GM18867 (cell line): Measurements from ENCODE around the gene ERICH6B.

ENCODE experiments used
- ATAC-seq: cut with Tn5 transposase; IDR thresholded peaks from one replicate; pipeline ENCODE4 v1.9.1; 2021; ENCODE audit warnings: mild to moderate bottlenecking, moderate library complexity; ENCODE audit not compliant: unreplicated experiment

Gene ERICH6B

GRCh38 chr13:45602183-45603170, 13.1 kb downstream of the ERICH6B start:
- ATAC-seq = no peak

DNA sequence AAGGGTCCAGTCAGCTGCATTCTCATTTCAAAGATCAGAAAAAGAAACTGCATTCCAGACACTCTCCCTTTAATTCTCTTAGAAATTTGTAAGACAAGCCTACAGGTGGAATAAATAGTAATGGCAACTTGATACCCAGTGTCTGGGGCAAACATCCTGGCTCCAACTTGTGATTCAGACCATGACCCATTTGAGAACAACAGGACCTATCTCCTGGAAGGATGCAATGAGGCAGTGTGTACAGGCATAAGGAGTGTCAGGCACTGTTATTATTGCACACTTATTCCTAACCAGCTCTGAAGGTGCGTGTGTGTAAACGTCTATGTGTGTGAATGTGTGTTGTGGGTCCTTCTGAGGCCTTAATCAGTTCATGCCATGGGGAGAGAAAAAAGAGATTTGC, 13.9 kb downstream of the ERICH6B start:
- ATAC-seq = no peak

DNA sequence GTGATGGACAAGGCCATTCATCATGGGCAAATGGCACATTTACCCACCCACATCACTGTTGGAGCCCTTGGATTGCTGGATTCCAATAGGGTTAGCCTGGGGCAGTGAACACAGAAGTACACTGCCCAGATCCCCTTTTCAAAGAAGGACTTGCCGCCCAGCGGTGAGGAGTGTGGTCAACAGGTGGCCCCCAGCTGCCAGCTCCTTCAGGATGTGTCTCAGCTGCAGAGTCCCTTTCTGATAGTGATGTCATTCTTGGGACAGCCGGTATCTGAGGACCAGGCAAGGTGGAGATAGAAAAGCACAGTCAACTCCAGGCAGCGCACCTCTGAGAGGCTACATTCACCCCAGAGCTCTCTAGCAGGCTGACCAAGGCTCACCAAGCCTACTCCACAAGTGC, 16.9 kb downstream of the ERICH6B start:
- ATAC-seq = no peak

DNA sequence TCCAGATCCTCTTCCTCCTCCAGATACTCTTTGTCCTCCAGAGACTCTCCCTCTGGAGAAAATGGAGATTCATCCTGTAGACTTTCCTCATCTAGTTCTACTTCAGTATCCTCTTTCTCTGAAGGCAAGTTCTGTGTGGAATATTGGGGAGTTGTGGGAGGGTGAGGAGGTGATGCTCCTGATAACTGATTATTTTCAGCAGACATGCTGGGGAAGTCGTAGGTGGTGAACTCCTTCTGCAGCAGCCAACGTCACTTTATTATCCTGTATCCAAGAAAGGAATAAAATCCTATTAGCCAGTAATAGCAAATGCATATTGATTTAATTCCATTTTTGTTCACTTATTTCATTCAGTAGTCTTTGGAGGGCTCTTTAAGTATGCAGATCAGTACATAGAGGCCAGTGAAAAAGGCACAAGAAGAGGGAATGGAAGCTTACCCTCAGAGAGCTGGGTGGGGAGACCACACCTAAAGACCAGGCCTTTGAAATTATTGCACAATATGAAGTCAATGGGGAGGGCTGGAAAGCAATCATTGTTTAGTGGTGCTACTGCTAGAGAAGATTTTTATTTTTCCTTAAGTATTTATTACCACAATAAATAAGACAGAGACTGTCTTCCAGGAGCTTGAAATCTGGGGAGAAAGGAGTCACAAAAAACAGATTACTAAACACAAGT, 18.6 kb downstream of the ERICH6B start:
- ATAC-seq = no peak

- ATAC-seq = no peak
Measured at GRCh38 chr13:45595965-45596364, 19.6 kb downstream of the ERICH6B start.

GRCh38 chr13:45594764-45595163, 20.8 kb downstream of the ERICH6B start:
- no peak for ATAC-seq

- no peak for ATAC-seq
Measured at GRCh38 chr13:45594227-45594626, 21.3 kb downstream of the ERICH6B start.

DNA sequence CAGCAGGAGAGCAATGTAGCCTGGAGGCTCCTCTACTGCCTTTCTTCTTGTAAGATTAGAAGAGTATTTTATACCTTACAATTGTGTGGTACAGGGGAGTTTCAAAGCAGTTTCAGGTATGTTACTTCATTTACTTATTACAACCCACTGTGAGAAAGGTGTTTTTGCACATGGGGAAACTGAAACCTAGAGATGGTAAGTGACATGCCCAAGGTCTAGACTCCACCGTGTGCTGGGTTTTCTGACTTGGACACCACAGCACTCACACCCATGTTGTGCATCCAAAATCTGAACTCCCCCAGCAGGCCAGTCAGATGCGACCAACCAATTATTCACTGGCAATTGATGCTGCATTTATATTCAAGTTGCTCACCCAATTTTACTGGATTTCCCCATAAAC, 22.8 kb downstream of the ERICH6B start:
- no peak for ATAC-seq

- ATAC-seq = no peak
Measured at GRCh38 chr13:45590066-45590465, 25.5 kb downstream of the ERICH6B start.

- ATAC-seq = no peak
Measured at GRCh38 chr13:45587897-45588296, 27.6 kb downstream of the ERICH6B start.

DNA sequence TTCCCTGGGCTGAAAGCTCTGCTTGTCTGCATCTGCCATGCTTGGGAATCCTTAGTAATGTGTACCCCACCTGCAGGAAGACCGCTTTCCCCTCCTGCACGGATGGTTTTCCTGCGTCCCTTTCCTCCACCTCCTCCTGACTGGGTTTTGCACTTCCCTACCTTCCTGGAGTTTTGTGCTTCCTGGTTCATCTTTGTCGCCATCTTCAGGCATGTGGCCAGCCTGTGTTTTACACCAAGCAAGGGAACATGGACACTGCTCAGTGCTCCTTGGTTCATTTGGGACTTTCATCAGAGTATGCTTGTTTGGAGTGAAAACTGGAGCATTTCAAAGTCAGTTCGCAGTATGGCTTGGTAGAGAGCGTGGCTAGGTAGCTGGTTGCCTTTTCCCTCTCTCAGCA, 30.7 kb downstream of the ERICH6B start:
- ATAC-seq = no peak

GRCh38 chr13:45582408-45583076, 33.0 kb downstream of the ERICH6B start:
- no peak for ATAC-seq

DNA sequence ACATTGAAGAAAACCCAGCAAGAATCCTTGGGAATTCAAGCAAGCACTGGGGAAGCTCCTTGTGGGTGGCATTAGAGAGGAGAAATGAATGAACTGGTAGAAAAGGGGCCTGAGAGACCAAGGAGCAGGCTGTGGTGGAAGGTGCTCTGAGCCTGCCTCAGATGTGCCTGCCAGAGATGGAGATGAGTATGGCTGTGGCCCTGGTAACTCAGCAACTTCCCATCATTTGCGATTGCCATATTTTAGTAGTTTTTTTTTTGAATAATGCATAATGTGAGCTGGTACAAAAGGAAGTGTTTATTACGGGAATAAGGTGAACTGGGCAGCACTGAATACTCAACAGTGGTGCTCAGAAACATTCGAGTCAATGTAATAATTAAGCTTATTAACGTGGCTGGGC, 39.1 kb downstream of the ERICH6B start:
- ATAC-seq = no peak

DNA sequence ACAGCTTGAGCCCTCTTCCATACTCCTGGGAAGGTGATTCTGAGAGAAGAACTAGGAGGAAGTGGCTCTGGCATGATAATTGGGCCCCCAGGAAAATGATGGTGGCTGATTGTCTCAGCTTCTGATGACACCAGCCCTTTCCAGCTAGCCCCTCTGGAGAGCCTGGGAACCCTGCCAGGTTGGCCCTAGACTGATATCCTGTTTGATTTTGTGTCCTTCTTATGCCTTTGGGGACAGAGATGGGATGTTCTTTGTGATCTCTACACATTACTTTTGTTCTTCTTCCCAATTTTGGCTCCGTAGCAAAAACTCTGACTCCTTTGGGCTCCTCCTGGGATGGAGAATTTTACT, 39.7 kb downstream of the ERICH6B start:
- no peak for ATAC-seq

DNA sequence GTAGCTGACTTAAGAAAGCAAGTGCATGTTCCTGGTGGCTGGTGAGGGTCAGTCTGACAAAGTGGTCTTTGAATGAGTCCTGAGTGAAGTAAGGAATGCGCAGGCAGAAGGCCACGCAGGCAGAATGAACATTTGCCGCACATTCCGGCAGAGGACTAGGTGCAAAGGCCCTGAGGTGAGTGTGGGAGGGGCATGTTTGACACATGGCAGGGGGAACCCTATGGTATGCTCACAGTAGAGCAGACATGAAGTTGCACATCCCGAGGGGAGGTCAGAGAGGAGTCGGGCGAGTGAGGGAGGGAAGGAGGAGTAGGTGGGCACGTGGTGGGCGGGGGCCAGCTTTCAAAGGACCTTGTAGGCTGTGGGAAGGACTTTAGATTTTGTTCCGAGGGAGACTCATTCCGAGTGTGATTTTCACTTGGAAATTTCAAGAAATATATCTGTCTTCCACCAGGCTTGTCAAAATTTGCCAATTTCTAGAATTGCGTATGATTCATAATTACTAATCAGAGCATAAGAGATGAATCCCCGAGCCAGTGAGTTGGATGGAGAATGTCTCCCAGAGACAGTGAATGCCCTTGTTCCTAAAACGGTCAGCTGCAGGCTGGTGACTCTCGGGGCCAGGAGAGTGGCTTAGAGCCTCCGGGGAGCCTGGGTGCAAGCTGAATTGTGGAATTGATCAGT, 40.3 kb downstream of the ERICH6B start:
- no peak for ATAC-seq

DNA sequence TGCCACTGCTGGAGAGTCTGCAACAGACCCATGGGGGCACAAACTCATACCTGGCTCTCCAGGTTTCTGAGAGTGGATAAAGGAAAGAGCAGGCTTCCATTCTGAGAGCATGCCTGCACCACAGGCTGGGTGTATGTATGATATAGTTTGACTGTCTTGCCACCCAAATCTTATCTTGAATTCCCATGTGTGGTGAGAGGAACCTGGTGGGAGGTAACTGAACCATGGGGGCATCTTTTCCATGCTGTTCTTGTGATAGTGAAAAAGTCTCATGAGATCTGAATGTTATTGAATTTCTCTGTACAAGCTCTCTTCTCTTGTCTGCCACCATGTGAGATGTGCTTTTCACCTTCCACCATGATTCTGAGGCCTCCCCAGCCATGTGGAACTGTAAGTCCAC, 50.2 kb downstream of the ERICH6B start:
- no peak for ATAC-seq

GRCh38 chr13:45564133-45564776, 51.3 kb downstream of the ERICH6B start:
- no peak for ATAC-seq

- no peak for ATAC-seq
Measured at GRCh38 chr13:45554604-45555109, 60.9 kb downstream of the ERICH6B start.

- ATAC-seq = no peak
Measured at GRCh38 chr13:45548281-45548680, 67.3 kb downstream of the ERICH6B start.

DNA sequence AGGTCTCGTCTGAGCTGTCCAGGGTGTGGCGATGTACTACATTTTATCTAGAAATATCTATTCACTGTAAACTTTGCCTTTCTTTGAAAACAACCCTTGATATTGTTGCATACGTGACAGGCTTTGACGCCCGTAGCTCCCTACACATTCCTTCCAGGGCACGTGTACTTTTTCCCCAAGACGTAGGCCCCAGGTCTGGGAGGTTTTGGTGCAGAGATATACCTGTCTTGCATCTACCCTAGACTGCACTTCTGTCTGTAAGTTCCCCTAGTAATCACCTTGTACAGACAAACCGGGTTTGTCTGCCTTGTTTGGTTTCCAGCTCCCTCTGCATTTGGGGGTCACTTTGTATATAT, 69.2 kb downstream of the ERICH6B start:
- ATAC-seq = no peak
